ENCODE measurements around the gene PDE4D.
A peak's percentile ranks its signal among the peaks of the same experiment; 100 is the strongest.

Gene PDE4D

DNA sequence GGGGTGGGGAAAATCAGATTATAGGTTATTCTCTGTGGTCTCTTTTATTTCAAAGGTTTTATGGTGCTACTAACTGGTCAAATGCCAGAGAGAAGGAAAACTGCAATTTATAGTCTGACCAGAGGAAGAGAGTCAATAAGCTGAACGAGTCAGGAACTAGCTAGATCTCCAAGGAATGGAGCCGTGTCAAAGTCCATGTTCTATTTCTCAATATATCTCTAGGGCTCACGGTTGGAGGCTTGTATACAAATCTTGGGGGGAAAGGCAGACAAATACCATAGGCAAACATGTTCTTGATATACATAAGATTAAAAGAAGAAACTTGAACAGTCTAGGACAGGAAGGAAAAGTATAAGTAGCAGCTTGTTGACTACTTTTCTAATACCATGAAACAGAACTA is 627.1 kb downstream of the PDE4D start:
- H3K4me3 ChIP-seq (ENCODE audit: low read depth, low read length): no peak overlapping the region
- no peak for DNase-seq (ENCODE audit: low read depth)
- no peak for TF ChIP-seq CTCF (conservative IDR thresholded peaks at IDR 0.05; ENCODE audit: low read depth, low read length)

DNA sequence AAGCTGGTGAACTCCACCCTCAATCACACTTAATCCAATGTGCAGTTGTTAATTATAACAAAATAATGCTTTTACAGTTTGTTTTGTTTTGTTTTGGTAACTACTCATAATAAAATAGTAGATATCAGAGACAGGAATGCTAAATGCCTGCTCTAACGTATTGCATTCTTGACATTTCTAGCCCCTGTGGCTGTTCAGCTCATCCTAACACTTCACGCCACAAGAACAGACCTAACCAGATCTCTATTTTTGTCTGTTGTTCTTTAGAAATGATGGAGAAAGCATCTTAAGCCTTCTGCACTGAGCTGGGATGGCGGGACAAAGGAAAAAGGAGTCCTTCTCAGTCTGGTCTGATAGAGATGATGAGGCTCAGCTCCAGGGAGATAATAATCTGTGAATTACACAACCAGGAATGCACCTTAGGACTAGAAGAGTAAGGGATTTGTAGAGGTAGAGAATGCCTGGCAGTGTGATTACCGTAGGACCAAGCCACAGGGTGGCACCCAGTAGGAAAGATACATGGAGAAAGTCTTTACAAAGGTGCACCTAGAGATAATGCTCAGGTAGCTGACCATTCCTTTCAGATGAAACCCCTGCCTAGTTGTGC is 628.8 kb downstream of the PDE4D start:
- TF ChIP-seq CTCF (conservative IDR thresholded peaks at IDR 0.05; ENCODE audit: low read depth, low read length): no peak
- H3K4me3 ChIP-seq (ENCODE audit: low read depth, low read length): no peak overlapping the region
- peak; percentile 75 for DNase-seq (ENCODE audit: low read depth)

GRCh38 chr5:59264013-59264412 is 629.5 kb downstream of the PDE4D start:
- no peak overlapping the region for H3K4me3 ChIP-seq (ENCODE audit: low read depth, low read length)
- no peak for DNase-seq (ENCODE audit: low read depth)
- no peak for TF ChIP-seq CTCF (conservative IDR thresholded peaks at IDR 0.05; ENCODE audit: low read depth, low read length)

- DNase-seq (ENCODE audit: low read depth): no peak
- H3K4me3 ChIP-seq (ENCODE audit: low read depth, low read length): no peak overlapping the region
- no peak for TF ChIP-seq CTCF (conservative IDR thresholded peaks at IDR 0.05; ENCODE audit: low read depth, low read length)
These were observed 631.6 kb downstream of the PDE4D start for GRCh38 chr5:59261969-59262368.

- no peak overlapping the region for H3K4me3 ChIP-seq (ENCODE audit: low read depth, low read length)
- no peak for DNase-seq (ENCODE audit: low read depth)
- TF ChIP-seq CTCF (conservative IDR thresholded peaks at IDR 0.05; ENCODE audit: low read depth, low read length): no peak
These were observed 632.6 kb downstream of the PDE4D start for GRCh38 chr5:59260973-59261372.

DNA sequence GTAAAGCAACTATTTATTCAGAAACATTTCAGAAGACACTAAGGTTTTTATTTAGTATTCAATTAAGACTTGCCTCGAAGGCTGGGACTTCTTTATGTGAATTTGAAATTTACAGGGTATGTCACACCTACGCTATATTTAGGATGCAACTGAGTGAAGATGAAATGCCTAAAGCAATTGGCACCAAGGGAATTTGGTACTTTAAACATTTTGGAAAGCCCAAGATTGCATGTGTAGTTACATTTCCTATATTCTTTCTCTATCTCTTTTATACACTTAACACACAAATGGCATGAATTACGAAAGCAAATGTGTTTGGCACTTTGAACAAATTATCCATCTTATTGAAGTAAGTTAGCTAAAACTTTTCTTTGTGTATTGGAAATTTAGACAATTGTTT is 633.3 kb downstream of the PDE4D start:
- no peak overlapping the region for H3K4me3 ChIP-seq (ENCODE audit: low read depth, low read length)
- DNase-seq (ENCODE audit: low read depth): no peak
- TF ChIP-seq CTCF (conservative IDR thresholded peaks at IDR 0.05; ENCODE audit: low read depth, low read length): no peak

- no peak overlapping the region for H3K4me3 ChIP-seq (ENCODE audit: low read depth, low read length)
- DNase-seq (ENCODE audit: low read depth): no peak
- no peak for TF ChIP-seq CTCF (conservative IDR thresholded peaks at IDR 0.05; ENCODE audit: low read depth, low read length)
These were observed 634.3 kb downstream of the PDE4D start for GRCh38 chr5:59259237-59259636.
